T-helper 1 cell treated with Interleukin-12 subunit alpha and Interleukin-12 subunit beta and Interleukin-4 antibody, amounts not matched to agents 30 ng/mL and 1 ng/mL, for 36 hours (primary cell): Measurements from ENCODE around the gene WNT3A. TPM values are rescaled to one million over a fixed set of nuclear protein-coding genes. Genes with fewer than 3 reads are reported as not detected.

Source experiments
- intact Hi-C: fragments of 100-400 bp; cut with micrococcal nuclease; formaldehyde crosslinking; loops from one replicate; pipeline ENCODE4 v1.15.1; 2024
- total RNA-seq: library from RNA; stranded (reverse); gene quantifications from 2 replicates; pipeline ENCODE4 v1.2.3, GENCODE V29; 2022

The WNT3A gene
- total RNA-seq, 1 donor from 2014 or later: not detected

DNA sequence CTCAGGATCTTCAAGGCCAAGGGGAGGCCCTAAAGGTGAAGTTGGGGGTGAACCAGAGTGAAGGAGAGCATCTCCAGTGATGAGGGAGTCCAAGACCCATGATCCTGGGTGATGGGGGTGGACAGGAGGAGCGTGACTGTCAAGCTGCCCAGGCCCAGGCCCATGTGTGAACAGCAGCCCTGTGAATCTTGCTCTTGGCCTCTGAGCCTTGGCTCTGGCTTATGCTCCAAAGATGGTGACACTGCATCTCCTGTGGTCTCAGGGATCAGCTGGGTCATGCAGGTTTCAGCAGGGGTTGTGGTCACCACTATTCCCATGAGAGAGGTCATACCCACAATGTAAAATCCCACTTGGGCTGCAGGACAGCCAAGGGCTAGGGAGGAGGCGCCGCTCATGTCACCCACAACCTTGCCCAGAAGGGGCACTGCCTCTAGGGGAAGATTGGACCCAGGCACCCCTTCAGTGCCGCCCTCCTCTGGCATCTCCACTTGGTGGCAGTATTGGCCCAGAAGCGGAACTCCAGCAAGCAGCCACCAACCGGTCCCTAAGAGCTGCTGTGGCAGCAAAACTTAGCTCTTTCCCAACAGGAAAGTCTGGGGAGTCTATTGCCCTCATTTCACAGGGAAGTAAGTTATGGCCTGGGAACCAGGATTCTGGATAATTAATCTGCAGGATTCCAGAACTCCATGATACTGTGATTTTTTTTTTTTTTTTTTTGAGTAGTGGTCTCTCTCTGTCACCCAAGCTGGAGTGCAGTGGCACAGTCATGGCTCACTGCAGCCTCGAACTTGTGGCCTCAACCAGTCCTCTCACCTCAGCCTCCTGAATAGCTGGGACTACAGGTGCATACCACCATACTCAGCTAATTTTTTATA lies 7.5 kb upstream of the WNT3A start:
- intact Hi-C loops: loop anchor here (1.0 kb wide), 4 partner anchors 132 to 516 kb away; no protein-coding TSS in a partner anchor

DNA sequence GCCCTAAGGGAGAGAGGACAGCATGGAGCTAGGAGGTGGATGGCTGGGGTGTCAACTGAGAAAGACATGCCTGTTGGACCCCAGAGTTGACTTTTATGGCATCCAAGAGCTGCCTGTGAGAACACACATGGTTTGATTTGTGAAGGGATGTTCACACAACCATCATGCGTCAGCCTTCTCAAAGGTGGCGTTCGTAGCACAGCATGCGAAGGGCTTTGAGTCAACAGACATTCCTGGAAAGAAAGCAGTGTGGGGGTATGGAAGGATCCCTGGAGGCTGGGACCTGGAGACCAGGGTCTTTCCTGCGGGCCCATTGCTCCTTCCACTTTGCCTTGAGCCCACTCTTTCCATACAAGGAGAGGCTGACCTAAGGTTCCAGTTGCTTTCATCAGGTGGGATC lies 6.4 kb upstream of the WNT3A start:
- intact Hi-C loops: no loop called here

GRCh38 chr1:228000836-228001563 lies 5.8 kb upstream of the WNT3A start:
- intact Hi-C loops: no loop called here

DNA sequence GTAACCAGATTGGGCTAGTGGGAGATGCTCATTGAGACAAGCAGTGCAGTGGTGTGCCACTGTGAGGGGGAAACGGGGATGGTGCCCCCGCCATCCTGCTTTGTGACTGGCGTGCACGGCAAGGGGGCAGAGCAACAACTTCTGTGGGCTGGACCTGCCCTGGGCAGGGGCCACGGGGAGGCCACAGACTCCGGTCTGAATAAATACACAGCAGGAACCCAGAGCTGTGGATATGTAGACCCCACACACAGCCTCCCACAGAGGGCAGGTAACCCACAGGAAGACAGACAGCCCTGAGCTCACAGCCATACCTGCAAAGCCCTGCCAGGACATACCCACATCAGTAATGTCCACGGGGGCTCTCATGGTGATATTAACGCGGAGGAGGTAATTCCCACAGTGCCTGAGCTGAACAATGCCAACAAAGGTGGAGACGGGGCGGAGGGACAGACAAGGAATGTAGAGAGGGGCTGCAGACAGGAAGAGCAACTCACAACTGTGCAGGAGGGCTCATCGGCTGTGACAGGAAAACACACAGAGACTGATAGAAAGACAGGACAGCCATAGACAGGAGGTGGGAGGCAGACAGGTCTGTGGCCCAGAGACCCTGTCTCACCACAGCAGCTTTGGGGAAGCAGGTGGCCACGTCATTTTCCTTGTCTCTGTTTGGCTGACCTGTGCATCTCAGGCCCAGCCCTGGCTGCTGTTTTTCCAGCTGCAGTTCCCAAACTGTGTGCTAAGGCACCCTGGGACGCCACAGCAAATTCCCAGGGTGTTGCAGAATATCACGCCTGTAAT lies 4.9 kb upstream of the WNT3A start:
- intact Hi-C loops: no loop called here

GRCh38 chr1:228002792-228003191 lies 4.0 kb upstream of the WNT3A start:
- intact Hi-C loops: no loop called here

- intact Hi-C loops: loop anchor here (1.0 kb wide), 1 partner anchor 512 kb away; no protein-coding TSS in a partner anchor
Measured at GRCh38 chr1:228003461-228004330, 3.1 kb upstream of the WNT3A start.

GRCh38 chr1:228004331-228004855 lies 2.4 kb upstream of the WNT3A start:
- intact Hi-C loops: loop anchor here (1.0 kb wide), 1 partner anchor 511 kb away; no protein-coding TSS in a partner anchor

- intact Hi-C loops: loop anchor here (1.0 kb wide), 1 partner anchor 510 kb away; no protein-coding TSS in a partner anchor
Measured at GRCh38 chr1:228004856-228005462, 1.8 kb upstream of the WNT3A start.

DNA sequence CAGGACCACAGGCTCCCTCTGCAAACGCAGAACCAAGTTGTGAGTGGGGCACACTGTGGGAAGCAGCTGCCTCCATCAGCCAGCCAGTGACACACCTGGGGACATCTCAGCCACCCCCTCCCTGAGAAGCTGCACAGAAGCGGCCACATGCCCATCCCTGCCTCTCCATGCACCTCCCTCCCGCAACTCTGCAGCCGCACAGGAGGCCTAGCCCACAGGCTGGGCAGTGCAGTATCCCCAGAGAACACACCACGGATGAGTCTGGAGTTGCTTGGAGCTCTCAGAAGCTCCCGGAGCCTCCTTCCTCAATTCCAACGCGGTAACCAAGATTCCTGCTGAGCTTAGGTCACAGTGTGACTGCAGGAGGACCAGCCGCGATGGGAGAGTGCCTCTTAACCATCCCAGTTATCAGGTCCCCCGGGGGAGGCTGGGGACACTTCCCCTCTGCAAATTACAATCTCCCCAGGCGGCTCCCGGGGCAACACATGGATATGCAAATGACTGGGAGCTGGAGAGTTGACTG lies 1.2 kb upstream of the WNT3A start:
- intact Hi-C loops: no loop called here

- intact Hi-C loops: no loop called here
Measured at GRCh38 chr1:228006034-228006785, 588 bp upstream of the WNT3A start.

DNA sequence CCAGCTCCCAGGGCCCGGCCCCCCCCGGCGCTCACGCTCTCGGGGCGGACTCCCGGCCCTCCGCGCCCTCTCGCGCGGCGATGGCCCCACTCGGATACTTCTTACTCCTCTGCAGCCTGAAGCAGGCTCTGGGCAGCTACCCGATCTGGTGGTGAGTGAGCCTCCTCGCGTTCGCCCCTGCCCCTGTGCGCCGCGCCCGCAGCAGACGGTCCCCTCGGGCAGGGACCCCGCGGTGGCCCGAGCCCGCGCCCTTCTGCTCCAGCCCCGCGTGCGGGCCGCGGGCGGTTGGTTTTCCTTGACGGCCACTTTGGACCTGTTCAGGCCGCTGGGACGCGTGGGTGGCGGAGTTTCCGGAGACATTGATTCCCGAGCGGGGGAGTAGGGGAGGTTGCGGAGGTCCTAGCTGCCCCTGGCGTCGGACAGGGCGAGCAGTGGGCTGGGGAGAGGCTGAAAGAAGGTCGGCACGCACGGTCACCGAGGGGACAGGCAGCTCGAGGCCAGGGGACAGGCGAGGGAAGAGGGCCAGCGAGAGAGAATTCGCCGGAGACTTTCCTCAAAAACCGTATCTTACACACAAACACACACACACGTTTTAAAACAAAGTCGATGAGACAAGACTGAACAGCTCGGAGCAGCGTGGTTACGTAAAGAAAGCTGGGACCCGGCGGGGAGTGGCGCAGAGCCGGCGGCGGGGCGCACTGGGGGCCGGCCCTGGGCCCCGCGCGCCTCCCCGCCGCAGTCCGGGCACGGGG lies 427 bp downstream of the WNT3A start:
- intact Hi-C loops: no loop called here

- intact Hi-C loops: no loop called here
Measured at GRCh38 chr1:228007801-228008341, 1.1 kb downstream of the WNT3A start.

DNA sequence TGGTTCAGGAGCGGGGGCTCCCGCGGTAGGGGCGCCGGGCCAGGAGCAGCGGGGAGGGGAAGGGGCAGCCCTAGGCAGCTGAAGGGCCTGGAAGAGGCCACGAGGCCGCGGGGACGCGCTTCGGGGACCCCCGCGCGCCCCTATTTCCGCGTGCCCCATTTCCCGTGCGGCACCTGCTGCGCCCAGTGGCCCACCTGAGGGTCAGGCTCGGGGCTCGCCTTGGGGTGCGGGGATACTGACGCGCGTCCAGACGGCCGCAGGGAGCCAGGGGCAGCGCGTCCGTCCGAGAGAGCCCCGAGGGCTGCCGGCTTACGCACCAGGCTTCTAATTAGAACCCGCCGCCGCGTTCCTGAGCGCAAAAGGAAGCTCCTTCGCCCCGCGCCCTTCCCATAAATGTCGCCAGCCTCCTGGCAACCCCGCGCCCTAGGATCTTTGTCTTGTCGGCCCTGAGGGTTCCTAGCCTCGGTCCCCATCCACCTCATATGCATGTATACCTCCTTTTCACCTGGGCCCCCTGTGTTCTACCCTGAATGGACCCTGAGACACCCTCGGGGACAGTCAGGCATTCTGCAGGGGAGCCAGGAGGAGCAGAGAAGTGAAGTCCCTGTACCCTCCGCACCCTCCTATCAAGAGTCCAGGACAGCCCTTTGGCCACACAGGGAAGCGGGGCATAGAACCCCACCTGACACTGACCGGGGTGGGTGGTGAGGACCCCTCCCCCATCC lies 1.8 kb downstream of the WNT3A start:
- intact Hi-C loops: no loop called here

DNA sequence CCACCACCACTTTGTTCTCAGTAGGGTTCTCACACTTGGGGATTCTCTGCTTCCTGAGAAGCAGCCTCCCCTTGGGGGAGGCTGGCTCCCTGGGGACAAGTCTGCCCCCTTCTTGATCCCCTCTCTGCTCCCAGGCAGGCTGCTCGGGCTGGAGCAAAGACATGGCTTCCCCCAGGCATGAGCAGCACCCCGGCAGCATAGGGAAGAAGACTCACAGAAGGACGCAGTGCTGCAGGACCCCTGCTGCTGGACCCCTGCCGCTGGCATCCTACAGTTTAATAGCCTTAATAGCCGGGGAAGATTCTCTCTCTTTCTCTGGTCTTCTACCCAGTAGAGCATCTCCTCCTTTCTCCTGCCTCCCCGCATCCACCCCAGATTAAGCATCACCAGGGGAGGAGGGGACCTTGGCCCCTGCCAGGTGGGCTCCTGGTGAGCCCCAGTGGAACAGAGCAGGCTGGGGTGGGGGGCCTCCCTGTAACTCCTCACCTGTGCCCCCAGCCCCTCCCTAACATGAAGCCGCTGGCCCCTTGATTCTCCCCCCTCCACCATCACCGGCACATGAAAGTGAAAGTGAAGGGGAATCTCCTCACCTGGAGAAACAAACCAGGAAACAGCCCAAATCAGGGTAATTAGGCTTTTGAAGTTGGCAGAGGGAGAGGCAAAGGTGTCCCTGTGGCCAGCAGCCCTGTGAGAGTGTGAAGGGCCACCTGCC lies 2.5 kb downstream of the WNT3A start:
- intact Hi-C loops: no loop called here

GRCh38 chr1:228009828-228010775 lies 3.3 kb downstream of the WNT3A start:
- intact Hi-C loops: no loop called here
